ENCODE data around the gene MNT. TPM values are rescaled to one million over a fixed set of nuclear protein-coding genes. Genes with fewer than 3 reads are reported as not detected.

MNT gene
- total RNA-seq, 1 experiment from 2014 or later, result 9.1 TPM

DNA sequence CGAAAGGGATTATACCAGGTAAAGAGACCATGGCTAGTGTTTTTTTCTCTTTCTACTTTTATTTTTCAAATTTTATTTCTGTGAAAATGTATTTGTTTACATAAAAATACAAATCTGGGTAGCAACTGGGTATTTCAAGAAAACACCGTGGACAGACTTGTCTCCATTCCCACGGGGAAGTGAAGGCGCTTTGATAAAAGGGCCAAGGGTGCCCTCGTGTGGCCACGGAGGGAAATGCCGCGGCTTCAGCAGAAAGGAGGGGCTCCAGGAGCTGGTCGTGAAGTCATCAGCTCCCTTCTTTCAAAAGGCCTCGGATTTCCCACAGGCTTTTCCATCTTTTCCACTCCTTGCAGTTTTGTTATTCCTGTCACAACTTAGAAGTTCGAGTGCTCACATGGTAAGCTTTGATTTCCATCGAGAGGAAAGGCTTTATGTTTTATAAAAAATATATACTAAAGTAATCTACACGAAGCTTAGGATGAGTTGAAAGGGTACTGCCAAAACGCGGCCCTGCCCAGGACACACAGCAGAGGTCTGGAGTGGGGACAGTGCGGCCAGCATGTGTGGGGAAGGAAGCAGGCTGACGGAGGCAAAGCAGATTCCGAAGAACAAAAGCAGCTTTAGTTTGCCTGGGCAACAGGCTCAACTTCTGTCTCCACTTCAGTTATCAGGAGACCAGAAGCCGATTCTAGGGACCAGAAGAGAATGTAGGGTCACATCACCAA, 15.3 kb upstream of the MNT start:
- DNase-seq (ENCODE audit: low spot score), result peak; percentile 78

DNA sequence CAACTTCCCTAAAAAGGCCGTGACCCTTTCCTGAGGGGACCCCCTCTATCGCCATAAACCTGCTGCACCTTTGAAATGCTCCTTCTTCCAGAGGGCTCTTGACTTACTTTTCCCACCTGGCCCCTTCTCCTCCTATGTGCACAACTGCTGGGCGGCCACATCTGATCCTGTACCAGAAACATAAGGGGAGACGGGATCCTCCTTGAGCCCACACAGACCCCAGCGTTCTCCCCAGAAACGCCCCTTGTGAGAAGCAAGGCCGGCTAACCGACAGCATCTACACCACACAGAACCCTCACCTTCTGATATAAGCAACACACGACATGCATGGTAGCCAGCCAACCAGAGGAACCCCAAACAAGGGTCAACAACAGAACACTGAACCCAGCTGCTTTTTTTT, 14.2 kb upstream of the MNT start:
- DNase-seq (ENCODE audit: low spot score), result no peak

DNA sequence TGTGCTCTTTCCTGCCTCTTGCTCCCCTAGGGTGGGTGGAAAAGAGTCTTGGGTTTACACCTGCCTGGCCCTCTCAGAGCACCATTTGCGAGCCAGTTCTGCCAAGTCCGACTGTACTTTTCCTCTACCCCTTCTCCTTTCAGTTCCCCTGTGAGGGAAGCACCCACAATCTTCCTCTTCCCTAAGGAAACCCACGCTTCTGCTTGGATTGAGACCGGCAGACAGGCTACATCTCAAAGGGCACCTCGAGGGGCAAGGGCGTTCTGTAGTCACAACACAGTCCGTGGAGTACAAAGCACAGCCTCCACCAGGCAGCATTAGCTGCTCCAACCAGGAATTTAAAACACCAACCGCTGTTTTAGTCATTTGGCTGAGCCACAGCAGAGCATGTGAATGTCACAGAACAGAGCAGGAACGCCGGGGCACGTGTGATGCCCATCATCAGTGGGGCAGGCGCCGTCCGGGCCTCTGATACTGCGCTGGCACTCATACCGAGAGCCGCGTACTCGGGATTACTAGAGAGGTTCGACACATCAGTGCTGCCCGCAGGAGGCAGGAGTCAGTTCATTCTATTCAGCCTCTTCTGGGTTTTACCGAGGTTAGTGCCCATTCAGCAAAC, 13.7 kb upstream of the MNT start:
- no peak for DNase-seq (ENCODE audit: low spot score)

DNA sequence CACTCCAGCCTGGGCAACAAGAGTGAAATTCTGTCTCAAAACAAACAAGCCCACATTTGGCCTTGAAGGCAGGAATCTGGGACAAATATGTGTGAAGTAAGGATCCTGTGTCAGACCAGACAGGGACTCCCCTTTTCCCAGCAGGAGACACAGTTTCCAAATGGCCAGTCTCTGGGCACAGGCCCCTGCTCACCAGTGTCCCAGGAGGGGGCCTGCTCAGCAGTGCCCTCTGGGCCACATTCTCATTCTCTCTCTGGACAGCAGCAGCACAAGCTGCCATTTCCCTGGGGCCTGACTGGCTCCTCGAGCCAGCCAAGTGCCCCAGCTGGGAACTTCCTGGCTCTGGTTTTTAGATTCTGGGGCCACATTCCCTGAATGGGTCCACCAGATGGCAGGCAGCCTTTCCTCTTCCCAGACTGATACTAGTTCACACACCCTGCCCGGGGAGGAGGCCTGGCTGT, 11.7 kb upstream of the MNT start:
- peak; percentile 57 for DNase-seq (ENCODE audit: low spot score)

DNA sequence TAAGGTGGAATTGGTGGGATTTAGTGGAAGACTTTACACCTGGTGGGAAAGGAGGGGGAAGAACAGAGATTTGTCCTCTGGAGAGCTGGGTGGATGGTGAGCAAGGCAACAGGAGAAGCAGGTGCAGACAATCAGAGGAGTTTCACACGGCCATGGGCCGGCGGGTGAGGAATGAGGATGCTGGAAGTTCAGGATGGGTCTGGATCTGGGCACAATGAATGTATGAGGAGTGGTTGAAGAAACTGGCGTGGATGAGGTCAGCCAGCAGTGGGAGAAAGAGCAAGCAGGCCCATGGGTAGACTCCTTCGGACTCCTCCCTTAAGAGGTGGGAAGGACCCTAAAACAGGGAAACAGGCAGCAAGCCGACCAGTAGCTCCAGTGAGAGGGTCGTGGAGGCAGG, 10.1 kb upstream of the MNT start:
- no peak for DNase-seq (ENCODE audit: low spot score)

DNA sequence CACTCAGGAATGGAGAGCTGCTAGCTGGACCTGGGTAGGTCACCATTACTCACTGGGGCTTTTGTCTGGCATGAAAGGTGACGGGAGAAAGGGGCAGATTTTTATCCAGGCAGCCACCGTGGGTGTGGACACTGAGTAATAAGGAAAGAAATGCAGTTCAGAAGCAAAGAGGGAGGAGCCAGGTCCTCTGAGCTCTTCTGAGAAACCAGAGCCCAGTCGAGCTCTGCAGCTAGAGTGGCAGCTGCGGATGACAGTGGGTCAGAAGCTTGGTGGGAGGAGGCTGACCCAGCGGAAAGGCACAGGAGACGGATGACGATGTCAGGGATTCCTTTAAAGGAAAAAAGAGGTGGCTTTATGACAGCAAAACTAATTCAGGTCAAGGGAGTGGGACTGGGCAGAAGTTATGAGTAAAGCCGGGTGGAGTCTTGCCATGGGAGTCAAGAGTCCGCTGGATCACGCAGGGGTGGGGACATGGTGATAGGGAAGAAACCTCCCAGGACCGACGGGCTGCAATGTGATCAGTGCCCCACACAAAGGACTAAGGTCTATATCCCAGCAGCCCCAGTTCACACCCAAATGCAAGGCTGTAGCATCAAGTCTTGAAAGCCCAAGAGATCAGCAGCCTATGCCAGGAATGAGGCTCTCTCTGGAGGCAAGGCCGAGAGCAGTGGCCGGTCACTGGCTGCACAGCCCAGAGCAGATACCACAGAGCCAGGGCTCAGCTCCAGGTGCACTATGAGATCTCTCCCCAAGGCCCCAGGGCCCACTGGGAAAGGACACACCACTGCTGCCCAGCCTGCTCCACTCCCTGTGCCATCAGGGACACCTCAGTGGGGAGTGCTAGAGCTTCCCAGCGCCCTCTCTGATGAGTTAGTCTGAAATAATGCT, 6.3 kb upstream of the MNT start:
- peak; percentile 99 for DNase-seq (ENCODE audit: low spot score)

DNA sequence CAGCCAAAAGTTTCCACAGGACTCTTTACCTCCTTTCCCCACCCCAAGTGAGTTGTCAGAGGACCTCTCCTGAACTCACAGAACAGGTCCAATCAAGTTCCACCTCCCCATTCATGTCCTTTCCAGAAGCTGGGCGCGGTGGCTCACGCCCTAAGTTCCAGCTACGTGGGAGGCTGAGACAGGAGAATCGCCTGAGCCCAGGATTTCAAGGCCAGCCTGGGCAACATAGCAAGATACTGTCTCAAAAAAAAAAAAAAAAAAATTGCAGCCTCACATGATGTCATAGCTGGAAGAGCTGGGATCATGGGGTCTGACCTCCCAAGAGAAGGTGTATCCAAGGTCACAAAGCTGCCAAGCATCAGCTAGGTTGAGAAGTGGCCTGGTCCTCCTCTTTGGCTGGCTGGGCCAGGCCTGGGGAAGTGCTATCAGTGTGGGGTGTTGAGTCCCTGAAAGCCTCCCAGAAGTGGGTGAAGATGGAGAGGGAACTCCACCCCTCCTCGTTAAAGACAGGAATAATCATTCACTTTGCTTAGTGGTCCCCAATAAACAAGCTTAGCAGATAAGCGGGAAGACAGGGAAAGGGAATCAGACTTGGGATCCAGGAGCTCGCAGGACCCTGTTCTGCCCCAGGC, 5.5 kb upstream of the MNT start:
- DNase-seq (ENCODE audit: low spot score), result no peak

DNA sequence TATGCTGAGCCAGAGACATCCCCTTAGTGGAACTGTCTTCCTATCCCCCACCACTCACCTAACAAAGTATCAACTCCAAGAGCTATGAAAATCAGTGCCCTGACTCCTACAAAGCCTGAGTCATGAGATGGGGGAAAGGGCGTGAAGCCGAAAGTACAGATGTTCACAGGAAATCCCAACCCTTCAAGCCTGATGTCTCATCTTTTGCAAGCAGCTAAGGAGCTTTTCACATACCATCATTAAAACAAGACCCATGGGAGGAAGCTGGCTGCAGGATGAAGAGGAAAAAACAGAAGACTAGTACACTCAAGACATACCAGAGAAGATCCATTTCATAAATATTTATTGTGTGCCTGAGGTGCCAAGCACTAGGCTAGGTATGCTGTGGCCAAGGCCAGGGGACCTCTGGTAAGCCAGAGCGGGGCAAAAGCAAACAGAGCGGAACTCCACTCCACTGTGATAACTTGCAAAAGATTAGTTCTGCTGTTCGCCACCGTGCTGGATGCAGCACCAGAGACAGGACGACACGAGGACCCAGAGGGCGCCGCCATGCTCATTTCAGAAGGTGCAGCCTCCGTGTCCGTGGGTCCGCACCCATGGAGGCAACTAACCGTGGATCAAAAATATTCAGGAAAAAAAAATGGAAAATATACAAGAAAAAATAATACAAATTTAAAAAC, 4.5 kb upstream of the MNT start:
- peak; percentile 91 for DNase-seq (ENCODE audit: low spot score)

DNA sequence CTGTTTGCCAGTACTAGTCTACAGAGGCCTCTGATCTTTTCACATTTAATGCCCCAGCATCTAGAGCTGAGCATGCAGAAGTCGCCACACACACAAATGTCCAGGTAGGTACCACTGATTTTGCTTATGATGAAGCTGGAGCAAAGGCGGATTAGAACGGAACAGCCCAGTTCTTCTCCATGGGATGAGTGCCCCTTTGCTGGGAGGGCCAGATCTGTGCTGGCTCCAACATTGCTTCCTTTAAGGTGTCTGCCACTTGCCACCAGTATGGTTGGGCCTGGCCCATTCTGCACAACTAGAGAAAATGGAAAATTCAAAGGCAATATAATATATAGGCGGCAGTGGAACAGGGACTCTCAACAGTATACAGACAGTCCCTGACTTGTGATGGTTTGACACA, 2.2 kb upstream of the MNT start:
- DNase-seq (ENCODE audit: low spot score), result no peak

DNA sequence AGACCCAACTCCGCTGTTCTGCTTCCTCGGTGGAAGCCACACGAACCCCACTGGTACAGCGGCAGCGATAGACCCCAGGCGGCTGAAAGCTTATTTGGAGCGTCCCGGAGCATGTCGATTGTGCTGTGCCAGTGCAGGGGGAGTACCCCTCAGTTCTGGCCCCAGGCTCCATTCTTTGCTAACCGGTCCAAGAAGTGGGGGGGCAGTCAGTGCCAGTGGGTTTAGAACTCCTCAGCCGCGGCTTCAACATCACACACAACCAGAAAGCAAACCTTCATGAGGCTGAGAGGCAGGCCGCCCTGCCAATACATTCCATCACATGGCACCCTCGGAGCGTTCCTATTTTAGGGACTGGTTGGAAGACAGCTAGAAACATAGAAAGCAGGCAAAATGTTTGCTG, 1.7 kb upstream of the MNT start:
- no peak for DNase-seq (ENCODE audit: low spot score)

DNA sequence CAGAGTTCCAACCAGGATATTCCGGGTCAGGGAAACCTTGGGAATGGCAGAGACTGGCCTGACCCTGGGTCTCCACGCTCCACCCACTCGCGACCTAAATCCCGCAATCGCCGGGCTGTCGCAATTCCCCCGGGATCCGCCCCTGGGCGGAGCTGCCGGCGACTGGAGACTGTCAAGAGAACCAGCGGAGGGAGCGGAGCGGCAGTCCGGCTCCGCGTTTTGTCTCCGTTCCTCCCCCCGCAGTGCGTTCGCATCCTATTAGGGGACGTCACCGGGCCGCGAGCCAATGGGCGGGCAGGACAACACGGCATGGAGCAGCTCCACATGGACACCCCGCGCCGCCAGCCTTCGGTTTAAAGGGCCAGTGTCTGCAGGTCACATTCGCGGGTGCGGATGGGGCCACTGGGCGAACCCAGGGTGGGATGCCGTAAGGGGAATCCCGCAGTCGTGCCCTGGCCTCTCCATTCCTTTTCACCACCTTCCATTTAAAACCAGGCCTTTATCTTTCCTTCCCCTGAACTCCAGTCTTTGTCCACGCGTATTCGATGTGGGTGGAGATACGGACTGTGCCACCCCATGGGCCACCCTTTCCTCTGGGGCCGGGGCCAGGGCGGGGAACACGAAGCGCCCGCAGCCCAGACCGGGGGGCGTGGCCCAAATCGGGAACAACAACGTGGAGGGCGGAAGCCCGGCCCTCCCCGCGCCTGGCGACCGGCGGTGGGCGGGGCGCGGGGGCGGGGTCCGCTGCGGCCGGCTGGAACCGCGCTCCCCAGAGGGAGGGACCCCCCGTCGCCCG, 764 bp upstream of the MNT start:
- DNase-seq (ENCODE audit: low spot score), result peak; percentile 98

DNA sequence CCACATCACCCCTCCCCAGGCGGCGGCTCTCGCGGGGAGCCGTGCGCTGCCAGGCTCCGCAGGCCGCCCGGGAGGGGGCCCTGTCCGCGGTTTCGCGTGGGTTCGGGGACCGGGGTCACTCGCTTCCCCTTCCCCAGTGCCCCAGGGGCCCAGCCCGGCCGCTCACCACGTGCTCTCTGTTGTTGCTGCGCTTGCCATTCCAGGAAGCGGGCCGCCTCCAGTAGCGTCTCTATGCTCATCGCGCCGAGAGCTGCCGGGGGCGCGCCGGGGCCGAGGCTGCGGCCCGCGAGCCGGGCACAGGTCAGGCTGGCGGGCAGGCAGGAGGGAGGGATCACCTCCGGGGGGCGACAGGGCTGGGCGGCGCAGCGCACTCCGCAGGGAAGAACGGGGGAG, 390 bp downstream of the MNT start:
- no peak for DNase-seq (ENCODE audit: low spot score)

DNA sequence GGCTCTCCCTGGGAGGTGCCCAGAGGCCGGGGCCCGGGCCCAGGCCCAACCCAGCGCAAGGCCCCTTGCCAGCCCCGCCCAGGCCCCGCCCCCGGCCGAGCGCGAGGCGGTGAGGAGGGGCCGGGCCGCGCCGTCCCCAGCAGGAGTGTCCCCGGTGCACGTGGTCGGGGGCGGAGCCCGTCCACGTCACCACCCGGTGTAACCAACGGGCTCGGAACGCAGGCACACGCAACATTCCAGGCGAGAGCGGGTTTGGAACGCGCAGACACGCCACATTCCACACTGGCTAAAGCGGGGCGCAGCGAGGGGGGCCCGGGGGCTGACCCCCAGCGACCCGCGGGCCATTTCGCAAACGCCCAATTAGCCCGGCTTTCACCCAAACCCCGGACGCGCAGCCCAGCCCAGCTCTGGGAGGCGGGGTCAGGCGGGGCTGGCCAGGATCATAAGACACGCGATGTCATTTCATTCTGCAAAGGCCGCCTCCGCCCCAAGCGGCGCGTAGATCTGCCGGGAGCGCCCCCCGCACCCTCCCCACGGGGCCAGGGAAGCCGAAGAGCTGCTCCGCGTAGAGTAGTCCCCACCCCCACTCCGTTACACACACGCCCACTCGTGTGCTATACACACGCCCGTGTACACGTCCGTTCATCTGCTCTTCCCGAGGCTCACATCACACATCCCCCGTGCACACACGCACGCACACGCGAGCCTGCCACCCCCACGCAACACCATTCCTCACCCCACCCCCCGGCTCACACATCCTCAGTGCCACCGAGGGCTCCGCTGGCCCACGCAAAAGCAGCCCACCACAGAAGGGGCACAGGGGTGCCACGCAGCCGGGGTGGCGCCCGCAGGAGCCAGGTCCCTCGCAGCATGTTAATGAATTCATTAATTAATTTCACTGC, 1.0 kb downstream of the MNT start:
- peak; percentile 92 for DNase-seq (ENCODE audit: low spot score)

DNA sequence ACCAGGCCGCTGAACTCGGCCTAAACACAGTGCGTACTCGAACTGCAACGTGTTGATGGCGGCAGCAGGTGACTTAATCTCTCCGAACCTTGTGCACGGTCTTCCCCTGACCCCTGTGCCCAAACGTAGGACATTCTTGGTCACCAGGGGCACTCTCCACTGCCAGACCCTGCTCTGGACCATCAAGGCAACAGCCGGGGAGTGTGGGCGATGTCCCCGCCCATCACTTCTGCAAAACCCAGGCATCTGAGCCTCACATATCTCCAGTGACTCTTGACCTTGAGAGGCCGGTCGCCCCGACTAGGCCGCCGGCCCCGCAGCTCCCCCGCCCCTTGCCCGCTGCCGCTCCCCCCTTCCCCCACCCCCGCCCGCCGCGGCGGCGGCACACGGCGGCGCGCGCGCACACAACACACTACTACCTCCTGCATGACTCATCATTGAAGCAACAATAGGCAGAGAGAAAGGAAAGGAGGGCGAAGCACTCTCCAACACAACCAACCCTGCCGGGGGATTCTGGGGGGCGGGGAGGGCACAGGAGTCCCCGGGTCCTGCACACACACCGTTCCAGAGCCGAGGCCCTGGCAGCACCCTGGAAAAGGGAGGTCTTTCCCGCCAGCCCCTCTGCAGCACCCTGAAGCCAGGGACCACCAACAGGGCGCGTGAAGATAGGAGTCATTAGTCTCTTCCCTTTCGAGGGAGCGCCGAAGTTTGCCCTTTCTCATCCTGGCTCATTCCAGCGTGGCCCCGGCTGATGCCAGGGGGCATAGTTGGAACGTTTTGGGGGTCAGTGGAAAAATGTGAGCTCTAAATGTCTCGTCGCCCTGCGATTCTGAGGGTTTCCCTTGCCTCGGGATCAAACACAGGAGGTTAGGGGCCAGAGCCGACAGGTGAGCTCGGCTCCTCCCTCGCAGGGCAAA, 1.9 kb downstream of the MNT start:
- DNase-seq (ENCODE audit: low spot score), result peak; percentile 81

DNA sequence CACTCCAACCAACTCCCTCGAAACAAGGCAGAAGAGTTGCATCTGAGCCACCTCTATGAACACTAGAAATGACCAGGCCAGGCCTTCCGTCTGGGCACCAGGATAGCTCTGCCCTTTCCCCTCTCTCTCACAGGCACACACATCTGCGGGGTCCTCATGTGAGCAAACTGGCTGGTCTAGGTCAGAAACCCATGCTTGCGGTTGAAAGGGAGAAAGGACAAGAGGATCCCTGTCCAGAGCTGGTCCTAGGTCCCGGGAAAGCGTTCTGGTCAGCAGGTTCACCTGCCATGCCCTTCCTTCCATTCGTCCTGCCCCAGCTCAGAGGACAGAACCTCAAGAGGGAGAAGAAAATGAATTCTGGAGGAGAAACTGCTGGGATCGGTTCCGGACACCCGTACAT, 2.7 kb downstream of the MNT start:
- DNase-seq (ENCODE audit: low spot score), result no peak

DNA sequence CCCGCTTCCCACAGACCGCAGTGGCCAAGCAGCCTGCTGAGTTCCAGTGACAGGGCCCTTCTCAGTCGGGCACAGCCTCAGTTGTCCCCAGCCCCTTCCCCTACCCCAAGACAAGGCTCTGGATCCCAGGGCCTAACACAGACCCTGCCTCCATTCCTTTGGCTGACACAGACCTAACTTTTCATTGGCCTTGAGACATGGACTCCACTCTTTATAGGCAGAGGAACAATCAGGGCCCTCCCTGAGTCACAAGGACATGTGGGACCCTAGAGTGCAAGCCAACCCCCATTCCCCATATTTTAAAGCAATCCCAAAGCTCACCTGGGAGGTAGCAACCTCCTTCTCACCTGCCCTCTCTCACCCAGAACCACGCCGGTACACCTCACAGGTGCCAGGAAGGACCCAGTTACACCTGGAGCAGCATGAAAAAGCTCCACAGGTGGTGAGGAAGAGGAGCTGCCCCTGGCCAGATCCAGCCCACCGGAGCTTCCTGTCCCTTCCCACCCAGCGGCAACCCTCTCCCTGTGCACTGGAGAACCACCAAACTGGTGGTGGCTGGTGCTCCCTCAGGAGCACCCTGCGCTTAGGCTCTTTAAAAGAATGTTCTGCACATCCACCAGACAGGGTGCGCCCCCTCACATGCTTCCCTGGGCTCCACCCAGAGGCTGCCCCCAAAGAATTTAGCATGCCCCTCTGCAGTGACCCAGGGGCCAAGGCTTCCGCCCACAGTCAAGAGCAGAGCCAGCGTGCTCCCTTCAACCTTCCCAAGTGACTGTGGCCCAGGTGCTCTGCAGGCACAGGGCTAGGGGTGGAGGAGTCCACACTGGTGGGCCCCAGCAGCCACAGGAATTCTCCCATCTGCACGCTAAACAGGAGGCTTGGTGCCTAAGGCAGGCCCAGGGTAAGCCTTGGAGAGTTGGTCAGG, 3.4 kb downstream of the MNT start:
- no peak for DNase-seq (ENCODE audit: low spot score)

DNA sequence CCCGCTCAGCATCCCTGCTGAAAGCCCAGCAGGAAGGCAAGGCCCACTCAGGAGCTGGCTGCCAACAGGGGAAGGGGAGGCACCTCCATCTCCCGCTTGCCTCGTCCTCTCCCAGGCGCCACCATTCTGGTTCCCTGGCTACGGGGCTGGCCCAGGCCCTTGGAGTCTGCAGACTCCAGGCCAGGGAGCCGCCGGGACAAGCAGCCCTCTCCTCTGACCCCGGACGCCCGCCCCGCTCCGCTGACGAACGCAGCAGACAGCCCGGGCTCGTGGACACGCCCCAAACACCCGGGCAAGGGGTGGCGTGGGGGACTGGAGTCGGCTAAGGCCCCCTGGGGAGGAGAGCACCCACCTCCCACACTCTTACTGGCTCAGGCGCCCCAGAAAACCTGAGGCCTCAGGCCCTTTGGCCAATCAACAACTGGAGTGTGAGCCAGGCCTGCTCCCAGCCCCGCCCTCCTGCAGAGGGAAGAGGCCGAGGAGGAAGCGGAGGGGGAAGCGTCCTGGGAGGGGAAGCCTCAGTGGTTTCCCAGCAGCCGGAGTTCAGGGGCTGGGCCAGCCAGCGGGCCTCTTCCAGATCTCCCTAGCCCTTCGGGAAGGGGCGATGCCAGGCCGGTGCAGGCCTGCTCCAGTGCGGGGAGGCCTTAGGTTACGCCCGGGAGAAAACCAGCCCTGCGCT, 4.2 kb downstream of the MNT start:
- peak; percentile 98 for DNase-seq (ENCODE audit: low spot score)

Data from A172 (cell line).